Posterior cingulate gyrus (tissue), 11 donors: Measurements from ENCODE around the gene RAB15.

Experiments
- DNase-seq, 10 donors: peaks; one replicate each; pipeline versions ENCODE4 v3.0.0 to v3.0.0-alpha.2; 2020 to 2021; ENCODE audit warnings: mixed read lengths in 3 of 10
- intact Hi-C: fragments of 100-400 bp; cut with DNase I; formaldehyde crosslinking; loops from one replicate; pipeline ENCODE4 v1.15.1; 2023

The RAB15 gene

DNA sequence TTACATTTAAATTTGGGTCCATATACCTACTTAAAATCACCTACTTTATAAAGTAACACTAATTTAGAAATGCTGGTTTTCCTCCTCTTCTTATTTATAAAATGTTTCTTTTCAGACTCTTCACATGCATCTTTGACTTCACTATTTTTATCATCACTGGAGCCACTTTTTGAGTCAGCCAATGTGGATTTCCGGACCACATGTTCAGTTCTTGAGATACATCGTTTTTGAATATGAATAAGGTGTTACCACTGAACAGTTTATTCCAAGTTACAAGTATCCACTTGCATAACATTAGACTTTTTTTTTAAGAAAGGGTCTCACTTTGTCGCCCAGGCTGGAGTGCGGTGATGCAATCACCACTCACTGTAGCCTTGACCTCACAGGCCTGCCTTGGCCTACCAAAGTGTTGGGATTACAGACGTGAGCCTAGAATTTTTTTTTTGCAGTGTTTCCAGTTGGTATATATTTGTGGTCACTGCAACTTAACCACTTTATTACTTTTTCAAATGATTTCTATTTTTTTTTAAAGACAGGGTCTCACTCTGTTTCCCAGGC, 20.3 kb upstream of the RAB15 start:
- no peak for DNase-seq
- intact Hi-C loops: no loop called here

DNA sequence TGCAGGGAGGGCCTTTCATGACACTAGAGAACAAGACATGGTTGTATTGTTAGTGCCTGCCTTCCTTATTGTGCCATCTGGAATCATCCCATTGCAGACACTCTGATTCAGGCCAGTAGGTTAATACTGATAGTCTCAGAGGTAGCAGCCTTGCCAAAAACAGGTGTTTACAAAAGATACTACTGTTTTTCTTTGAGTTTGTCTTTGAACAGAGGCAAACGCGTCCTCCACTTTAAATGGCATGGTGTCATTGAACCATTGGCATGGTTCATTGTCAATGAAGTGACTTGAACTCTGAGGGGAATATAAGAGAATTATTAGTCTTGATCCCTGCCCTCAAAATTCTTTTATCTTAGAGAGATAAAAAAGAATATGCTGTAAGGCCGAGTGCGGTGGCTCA, 18.8 kb upstream of the RAB15 start:
- intact Hi-C loops: loop anchor here (1.0 kb wide), 1 partner anchor 28 kb away; no protein-coding TSS in a partner anchor
- DNase-seq: no peak

DNA sequence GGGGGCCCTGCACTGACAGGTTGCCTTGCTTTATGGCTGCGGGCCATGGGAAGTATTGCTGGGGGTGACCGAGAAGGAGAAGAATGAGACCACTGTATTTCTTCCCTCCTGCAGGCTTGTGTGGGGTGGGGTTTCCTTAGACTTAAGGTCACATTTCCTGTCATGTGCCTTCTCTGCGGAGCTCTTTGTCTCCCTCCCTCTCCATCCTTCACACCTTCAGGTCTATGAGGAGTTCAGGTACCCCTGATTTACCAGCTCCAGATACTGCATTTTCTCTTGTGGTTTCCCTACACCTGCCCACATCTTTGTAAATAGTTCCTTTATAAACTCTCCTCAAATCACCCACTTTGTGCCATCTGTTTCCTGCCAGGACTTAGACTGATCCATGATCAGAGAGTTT, 18.2 kb upstream of the RAB15 start:
- DNase-seq: no peak
- intact Hi-C loops: loop anchor here (1.0 kb wide), 1 partner anchor 29 kb away; no protein-coding TSS in a partner anchor

DNA sequence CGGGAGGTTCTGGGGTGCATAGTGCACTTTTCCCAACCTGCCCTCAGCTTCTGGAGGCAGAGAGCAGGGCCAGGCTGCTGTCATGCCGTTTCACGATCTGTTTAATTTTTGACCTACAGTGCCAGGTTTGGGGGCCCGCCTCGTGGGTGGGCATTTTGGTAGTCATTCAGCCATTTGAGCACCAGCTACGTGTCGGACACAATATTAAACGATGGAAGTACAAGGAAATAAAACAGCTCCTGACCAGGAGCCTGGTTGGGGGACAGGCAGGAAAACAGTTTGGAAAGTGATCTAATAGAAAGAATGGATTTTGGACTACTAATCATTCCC, 15.3 kb upstream of the RAB15 start:
- intact Hi-C loops: loop anchor here (2.0 kb wide), 2 partner anchors 73 to 115 kb away; partner anchors contain the start of genes CHURC1 and MAX
- no peak for DNase-seq

DNA sequence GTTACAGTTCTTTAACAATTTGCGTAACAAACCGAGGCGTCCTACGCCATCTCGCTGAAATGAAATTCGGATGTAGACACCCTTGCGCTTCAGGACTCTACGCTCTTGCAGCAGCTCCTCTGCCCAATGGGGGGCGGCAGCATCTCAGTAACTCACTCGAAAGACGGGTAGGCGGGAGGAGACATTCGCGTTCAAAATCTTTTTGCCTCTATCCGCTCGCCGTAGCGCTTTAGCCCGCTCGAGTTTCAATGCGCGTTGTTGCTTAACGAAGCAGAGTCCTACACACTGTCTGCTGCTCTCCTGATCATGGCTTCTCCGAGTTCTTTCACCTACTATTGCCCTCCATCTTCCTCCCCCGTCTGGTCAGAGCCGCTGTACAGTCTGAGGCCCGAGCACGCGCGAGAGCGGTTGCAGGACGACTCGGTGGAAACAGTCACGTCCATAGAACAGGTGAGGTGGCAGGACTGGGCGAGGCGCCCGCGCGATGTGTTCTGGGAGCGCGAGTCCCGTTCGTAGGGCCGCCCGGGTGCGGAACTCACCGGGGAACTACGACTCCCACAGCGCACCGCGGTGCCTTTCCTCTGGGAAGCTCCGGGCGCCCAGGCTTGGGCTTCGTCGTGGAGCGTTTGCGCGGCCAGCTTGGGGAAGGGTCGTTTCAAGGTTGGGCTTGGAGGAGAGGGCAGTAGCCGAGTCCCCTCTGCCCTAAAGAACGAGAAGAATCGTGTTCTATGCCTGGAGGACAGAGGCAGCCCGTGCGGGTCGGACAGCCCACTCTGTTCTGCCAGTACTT, 14.7 kb upstream of the RAB15 start, which contains the start of gene FNTB:
FNTB (plus strand) TSS at position 248 of the 790 bp plus-strand sequence; CDS start at position 307, 59 bp downstream.
- intact Hi-C loops: loop anchor here (1.0 to 2.0 kb wide), 3 partner anchors 33 to 116 kb away; partner anchors contain the start of genes CHURC1 and MAX
- peak; percentile 91 to 99 (median 95) for DNase-seq

DNA sequence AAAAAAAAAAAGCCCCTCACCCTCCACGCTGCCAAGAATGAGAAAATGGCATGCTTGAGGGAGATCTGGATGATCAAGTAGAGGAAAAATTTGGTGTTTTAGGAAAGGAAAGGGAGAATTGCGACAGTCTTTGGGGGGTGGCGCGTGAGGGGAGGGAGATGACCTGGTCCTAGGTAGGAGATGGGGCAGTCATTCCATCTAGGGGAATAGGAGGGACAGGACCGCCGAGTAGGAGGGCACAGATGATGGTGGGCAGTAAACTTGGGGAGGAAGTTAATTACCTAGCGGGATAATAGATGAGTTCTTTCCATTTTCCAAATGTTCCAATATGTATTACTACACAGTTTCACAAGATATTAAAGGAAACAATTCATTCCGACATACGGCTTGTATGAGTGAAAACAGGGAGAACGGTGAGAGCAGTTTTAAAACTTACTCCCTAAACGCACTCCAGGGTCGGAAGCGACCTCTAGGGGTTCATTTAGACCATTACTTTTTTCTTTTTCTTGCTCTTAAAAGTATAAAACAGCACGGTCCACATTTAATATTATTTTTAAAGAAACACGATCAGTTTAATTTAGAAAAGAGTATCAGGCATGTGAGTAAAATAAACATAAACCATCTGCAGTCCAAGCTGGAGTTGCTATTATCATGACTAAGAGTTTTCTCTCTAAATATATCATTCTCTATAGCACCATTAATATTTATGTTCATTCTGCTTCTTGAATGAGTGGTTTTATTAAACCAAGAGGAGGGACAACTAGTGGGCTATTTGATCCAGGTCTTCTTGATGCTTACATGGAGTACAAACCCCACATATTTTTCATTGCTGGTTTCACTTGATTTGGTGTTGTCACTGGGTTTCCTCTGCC, 11.5 kb upstream of the RAB15 start:
- DNase-seq: peak in 2 of 10 donors; percentile 38 to 77
- intact Hi-C loops: loop anchor here (1.0 kb wide), 1 partner anchor 160 kb away; no protein-coding TSS in a partner anchor

DNA sequence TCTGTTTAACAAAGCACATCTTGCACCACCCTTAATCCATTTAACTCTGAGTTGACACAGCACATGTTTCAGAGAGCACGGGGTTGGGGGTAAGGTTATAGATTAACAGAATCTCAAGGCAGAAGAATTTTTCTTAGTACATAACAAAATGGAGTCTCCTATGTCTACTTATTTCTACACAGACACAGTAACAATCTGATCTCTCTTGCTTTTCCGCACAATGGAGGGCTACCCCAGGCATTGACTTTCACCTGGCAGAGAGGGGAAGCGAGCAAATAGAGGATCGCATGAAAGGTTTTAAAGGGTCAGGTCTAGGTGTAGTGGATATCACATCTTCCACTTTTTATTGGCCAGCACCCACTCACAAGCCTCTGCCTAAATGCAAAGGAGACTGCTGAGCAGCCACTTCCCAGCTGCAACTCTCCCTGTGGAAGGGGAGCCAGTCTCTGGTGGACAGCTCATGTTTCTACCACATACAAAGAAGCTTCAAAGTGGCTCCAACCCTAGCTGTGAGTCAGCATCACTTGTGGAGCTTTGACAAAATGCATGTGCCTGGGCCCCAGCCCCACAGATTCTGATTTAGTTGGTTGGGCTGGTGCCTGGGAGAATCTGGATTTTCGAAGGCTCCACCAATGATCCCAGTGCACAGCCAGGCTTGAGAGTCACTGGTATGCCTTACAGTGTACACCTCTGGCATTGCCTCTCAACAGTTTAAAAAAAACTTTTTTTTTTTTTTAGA, 7.4 kb upstream of the RAB15 start:
- DNase-seq: no peak
- intact Hi-C loops: no loop called here

DNA sequence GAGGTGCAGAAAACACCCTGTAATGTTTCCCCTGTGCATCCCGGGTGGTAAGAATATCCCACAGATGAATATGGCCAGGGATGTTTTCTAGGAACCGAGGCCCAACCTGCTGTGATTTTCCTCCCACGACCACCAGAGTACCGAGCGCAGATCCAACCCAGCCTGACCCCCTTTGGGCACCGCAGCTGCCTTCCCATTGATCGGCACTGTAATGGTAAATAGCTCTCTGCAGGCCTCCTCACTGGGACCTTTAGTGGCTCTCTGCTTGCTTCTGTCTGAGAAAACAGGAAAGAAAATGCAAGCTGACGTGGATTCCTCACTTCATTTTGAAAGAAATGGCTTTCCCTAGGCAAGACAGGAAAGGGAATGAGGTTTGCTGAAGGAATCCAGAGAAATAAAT, 2.4 kb upstream of the RAB15 start:
- intact Hi-C loops: no loop called here
- DNase-seq: no peak

DNA sequence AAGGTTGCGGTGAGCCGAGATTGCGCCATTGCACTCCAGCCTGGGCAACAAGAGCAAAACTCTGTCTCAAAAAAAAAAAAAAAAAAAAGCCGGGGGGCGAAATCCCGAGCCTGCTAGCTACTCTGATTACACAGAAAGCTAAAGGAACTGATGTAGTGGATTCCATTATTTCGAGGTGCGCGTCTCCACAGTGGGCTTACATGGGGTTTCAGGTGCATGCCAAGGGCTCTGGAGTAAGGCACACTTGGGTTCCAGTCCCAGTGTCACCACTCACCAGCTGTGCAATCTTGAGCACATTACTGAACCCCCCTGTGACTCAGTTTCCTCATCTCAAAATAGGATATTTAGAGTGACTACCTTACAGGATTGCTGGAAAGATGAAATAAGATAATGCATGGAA, 1.7 kb upstream of the RAB15 start:
- DNase-seq: peak in 1 of 10 donors; percentile 22
- intact Hi-C loops: no loop called here

DNA sequence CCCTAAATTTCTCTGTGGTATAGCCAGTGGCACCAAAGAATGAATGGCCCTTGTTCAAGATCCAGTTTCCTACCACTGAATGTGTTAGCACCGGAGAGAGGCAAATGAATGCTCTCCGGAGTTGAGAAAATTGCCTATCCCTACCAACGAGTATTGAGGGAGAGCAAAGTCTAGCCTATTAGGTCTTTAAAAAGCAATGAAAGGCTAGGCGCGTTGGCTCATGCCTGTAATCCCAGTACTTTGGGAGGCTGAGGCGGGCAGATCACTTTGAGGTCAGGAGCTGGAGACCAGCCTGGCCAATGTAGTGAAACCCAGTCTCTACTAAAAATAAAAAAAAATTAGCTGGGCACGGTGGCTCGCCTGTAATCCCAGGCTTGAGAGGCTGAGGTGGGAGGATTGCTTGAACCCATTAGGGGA, 898 bp upstream of the RAB15 start:
- peak in 1 of 10 donors; percentile 19 for DNase-seq
- intact Hi-C loops: no loop called here

DNA sequence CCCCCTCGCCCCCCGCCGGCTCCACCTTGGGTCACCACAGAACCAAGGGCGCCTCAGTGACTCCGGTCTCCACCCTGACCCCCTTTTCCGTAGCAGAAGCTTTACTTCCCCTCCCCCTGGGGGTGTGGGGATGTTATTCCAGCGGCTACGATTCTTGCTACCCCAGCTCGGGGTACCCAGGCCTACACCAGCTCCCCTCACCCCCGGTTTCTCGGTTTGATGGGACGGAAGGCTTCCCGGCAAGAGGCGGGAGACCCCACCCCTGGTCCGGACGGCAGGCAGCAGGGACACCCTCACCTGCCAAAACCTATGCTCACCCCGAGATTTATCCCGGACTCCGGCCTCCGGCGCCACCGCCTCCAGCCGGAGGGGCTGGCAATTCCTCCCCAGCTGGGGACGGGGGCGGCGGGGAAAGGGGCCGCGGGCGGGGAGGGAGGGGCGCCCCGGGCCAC, 619 bp downstream of the RAB15 start:
- intact Hi-C loops: loop anchor here (2.0 kb wide), 1 partner anchor 19 kb away; no protein-coding TSS in a partner anchor
- DNase-seq: peak in 1 of 10 donors; percentile 85

DNA sequence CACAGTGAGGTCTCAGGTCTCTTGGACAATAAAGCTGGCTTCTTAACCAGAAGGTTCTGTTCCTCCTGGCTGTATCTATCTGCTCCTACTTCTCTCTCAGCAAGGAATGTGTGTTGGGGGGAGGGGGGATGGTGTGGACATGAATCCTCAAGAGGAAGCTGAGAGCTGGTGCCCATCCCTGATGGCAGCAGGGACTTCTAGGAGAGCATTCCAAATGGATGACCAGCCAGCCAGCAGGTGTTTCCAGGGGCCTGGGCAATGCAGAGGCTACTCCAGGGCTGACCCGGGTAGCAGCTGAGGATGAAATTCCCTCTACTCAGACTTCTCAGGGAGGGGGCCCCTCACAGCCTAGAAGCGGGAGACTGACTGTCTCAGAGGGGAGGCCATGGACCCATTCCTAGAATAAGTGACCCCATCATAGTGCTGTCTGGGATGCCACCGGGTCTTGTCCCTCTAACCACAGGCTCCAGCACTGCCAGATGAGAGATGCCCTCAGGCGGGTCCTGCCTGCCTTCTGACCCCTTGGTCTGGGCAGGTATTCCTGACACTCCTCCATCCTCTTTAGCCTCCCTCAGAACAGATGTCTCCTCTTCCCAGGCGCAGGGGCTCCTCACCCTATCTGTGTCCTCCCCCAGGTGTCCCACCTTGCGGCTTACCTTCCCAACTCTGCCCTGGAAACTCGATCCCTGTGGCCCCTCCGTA, 1.2 kb downstream of the RAB15 start:
- DNase-seq: peak in 1 of 10 donors; percentile 63
- intact Hi-C loops: loop anchor here (2.0 kb wide), 1 partner anchor 18 kb away; no protein-coding TSS in a partner anchor

DNA sequence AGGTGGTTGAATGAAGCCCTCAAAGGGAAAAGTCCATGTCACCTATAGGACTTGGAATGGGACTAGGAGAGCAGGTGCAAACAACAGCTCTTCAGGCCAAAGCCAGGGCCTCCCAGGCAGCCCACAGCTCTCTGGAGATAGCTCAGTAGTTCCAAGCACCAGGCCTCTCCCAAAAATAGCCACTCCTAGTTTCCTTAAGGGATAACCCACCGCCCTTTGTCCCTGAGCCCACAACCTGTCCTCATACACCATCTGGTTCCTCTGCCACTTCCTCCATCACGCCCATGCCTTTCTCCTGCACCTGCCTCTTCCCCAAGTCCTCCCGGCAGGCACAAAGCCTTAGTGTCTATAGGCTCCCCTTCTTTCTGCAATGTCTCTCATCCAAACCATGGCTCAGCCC, 2.1 kb downstream of the RAB15 start:
- DNase-seq: peak in 1 of 10 donors; percentile 73
- intact Hi-C loops: loop anchor here (2.0 kb wide), 1 partner anchor 17 kb away; no protein-coding TSS in a partner anchor

DNA sequence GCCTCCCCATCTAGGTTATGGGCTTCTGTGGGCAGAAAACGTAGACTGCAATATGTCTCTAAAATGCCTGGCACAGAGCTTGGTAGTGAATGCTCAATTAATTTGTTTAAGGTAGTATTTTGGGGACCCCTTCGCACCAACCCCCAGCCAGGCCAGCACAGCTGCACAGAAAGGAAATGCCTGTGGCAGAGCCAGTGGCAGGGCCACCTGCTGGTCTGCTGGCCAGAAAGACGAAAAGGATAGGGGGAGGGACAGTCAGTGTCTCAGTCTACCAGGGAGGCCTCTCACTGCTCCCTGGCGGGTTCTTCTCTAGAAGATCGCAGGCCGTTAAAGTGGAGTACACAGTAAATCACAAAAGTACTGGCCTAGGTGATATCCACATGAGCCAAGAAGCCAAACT, 3.5 kb downstream of the RAB15 start:
- DNase-seq: no peak
- intact Hi-C loops: no loop called here

DNA sequence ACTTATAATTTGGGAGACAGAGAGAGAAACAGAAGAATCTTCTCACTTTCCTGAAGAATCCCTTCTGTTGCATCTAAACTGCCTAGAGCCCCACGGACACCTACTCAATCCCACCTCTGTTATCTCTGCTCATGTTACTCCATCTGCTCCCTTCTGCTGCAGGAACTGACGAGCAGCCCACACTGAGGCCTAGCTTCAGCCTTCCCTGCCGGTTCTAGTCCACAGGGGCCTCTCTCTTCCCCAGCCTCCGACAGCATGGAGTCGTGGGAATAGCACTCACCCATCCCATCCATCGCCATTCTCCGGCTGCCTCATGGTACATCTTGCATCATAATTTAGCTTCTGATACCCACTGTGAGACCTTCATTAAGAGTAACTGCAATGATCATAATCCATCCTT, 4.0 kb downstream of the RAB15 start:
- peak in 5 of 10 donors; percentile 45 to 91 (median 87) for DNase-seq
- intact Hi-C loops: no loop called here

DNA sequence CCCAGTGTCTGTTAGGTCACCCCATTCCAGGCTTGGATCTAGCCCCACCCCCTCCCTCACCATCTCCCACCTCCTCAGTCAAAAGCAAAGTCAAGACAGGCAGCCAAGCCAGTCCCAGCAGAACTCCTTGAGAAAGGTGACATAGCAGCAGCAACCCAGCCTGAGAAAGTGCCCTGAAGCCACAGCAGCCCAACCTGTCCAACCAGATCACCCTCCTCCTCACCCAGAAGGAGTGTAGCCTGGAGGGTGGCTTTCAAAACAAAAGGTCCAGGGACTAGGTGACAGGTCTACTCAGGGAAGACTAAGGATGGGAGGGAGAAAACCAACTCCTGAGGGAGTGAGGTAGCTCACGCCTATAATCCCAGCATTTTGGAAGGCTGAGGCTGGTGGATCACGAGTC, 5.2 kb downstream of the RAB15 start:
- DNase-seq: no peak
- intact Hi-C loops: no loop called here

DNA sequence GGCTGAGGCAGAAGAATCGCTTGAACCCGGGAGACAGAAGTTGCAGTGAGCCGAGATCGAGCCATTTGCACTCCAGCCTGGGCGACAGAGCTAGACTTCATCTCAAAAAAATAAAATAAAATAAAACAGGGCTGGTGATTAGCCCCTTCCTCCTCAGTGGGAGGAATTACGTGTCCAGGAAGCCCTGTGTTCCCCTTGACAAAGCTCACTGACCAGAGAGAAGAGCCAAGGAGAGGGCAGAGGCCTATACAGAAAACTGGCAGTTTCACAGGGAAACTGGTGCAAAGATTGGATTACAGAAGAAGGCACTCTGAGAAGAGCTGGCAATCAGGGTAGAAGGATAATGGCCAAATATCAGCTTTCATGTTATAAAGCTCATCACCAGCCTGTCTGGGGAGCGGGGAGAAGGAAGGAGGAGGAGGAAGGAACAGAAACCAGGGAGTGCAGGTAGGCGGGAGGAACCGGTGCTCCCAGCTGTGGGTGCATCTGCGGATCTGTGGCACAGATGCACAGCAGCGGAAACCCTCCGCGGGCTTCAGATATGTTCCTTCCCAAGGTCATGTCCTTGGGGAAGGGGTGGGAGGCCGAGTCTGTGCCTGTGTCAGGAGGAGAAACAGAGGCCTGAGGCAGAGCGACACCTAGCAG, 6.7 kb downstream of the RAB15 start:
- intact Hi-C loops: no loop called here

DNA sequence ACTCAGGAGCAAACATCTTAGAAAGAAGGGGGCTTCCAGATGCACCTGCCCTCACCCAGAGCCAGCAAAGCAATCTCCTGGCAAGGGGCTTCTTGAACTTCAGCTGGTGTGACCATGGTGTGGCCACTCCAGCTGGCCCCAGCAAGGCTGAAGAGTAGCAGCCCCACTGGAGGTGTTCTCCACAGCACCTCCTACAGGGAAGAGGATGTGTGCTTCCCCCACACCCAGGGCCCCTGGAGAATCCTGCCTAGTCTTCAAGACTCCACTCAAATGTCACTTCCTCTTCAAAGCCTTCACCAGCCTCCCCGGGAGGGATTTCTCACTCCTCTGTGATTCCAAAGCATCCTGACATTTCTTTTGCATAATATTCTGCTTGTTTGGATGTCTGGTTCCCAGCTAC, 8.5 kb downstream of the RAB15 start:
- intact Hi-C loops: no loop called here

More for the DNA sequence above, 6.7 kb downstream of the RAB15 start:
- DNase-seq: peak in 1 of 10 donors; percentile 86

More for the DNA sequence above, 8.5 kb downstream of the RAB15 start:
- no peak for DNase-seq
